Neural cell (in vitro differentiated cells): Measurements from ENCODE around the gene PROZ.

Source experiments
- CTCF ChIP-seq: fragments of 450-650 bp; IDR thresholded peaks from 2 replicates; pipeline ENCODE4 v1.5.1; 2014; ENCODE audit warnings: antibody characterized with exemption, mild to moderate bottlenecking, moderate library complexity; ENCODE audit not compliant: poor library complexity, severe bottlenecking
- POLR2AphosphoS5 ChIP-seq: IDR thresholded peaks from 2 replicates; pipeline ENCODE4 v1.6.1; 2012
- RAD21 ChIP-seq: fragments of 450-650 bp; conservative IDR thresholded peaks from 2 replicates; pipeline ENCODE4 v1.6.1; 2014; ENCODE audit warnings: antibody characterized with exemption, mild to moderate bottlenecking, moderate library complexity
- TF ChIP-seq, protein P1 (sequence below): IDR thresholded peaks from 2 replicates; pipeline ENCODE4 v1.6.1; 2012; ENCODE audit warnings: borderline replicate concordance

DNA sequence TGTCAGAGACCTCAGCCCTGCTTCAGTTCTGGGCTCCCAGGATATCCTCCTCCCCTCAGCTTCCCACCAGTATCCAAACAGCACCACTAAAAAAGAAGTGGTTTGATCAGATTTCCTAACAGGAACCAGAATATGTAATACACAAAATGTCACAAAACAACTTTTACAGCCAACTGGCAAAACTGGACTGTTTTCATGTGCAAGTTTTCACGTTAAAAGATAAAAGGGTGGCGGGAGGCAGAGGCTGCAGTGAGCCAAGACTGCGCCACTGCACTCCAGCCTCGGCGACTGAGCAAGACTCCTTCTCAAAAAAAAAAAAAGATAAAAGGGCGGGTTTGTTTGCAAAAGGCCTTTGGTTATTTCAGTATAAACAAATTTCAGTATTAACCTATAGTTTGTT lies 36.9 kb downstream of the PROZ start:
- TF ChIP-seq POLR2AphosphoS5 (no peak), CTCF (no peak), RAD21 (no peak)
- TF ChIP-seq, protein P1, sequence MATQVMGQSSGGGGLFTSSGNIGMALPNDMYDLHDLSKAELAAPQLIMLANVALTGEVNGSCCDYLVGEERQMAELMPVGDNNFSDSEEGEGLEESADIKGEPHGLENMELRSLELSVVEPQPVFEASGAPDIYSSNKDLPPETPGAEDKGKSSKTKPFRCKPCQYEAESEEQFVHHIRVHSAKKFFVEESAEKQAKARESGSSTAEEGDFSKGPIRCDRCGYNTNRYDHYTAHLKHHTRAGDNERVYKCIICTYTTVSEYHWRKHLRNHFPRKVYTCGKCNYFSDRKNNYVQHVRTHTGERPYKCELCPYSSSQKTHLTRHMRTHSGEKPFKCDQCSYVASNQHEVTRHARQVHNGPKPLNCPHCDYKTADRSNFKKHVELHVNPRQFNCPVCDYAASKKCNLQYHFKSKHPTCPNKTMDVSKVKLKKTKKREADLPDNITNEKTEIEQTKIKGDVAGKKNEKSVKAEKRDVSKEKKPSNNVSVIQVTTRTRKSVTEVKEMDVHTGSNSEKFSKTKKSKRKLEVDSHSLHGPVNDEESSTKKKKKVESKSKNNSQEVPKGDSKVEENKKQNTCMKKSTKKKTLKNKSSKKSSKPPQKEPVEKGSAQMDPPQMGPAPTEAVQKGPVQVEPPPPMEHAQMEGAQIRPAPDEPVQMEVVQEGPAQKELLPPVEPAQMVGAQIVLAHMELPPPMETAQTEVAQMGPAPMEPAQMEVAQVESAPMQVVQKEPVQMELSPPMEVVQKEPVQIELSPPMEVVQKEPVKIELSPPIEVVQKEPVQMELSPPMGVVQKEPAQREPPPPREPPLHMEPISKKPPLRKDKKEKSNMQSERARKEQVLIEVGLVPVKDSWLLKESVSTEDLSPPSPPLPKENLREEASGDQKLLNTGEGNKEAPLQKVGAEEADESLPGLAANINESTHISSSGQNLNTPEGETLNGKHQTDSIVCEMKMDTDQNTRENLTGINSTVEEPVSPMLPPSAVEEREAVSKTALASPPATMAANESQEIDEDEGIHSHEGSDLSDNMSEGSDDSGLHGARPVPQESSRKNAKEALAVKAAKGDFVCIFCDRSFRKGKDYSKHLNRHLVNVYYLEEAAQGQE: no peak
